Activated CD8-positive, alpha-beta memory T cell treated with anti-CD3 and anti-CD28 coated beads for 48 hours (primary cell): ENCODE data around the gene MED27.

Experiments
- DNase-seq, 3 experiments: peaks; one replicate each; pipeline ENCODE4 v3.0.0-alpha.2; 2020; ENCODE audit warnings: low read depth in 2 of 3, low spot score in 2 of 3

The MED27 gene

GRCh38 chr9:132044176-132044875 lies 35.3 kb downstream of the MED27 start:
- no peak for DNase-seq

- DNase-seq, result no peak
Measured at GRCh38 chr9:132043708-132044107, 36.0 kb downstream of the MED27 start.

- no peak for DNase-seq
Measured at GRCh38 chr9:132042324-132042723, 37.3 kb downstream of the MED27 start.

- no peak for DNase-seq
Measured at GRCh38 chr9:132041798-132042197, 37.9 kb downstream of the MED27 start.

GRCh38 chr9:132040808-132041207 lies 38.9 kb downstream of the MED27 start:
- no peak for DNase-seq

GRCh38 chr9:132040246-132040645 lies 39.4 kb downstream of the MED27 start:
- DNase-seq, result no peak

- DNase-seq, result no peak
Measured at GRCh38 chr9:132039284-132039683, 40.4 kb downstream of the MED27 start.

- DNase-seq, result no peak
Measured at GRCh38 chr9:132037458-132037857, 42.2 kb downstream of the MED27 start.

- no peak for DNase-seq
Measured at GRCh38 chr9:132036521-132036920, 43.1 kb downstream of the MED27 start.

- DNase-seq, result no peak
Measured at GRCh38 chr9:132035679-132036078, 44.0 kb downstream of the MED27 start.

DNA sequence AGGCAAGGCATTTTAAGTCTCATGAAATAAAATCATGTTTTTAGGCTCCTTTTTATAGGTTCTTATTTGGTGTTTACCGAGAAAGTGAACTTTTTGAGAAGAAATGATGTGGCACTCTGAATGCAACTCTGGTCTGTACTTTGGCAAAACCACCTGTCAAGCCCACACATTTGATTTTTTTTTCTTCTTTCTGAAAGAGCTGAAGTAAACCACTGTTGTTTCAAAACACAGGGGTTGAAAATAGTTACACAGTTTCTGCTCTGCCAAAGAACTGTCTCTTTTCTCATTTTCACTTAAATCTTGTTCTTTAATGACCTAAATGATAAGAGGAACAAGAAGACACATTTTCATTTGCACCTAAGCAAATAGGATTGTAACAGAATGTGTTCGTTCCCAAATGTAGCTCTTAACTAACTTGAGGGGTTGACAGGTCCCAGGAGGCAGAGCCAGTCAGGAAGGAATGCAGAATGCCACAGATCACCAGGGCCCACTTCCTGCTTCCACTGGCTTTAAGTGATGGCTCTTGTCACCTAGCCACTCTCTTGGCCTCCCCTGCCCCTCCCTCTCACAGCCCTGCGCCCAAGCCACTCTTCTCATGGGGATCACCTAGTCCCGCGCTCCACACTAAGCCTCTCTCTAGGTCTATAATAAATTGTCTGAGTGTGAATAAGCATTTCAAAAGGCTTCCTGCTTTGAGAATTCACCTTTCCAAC lies 47.3 kb downstream of the MED27 start:
- DNase-seq, result no peak

DNA sequence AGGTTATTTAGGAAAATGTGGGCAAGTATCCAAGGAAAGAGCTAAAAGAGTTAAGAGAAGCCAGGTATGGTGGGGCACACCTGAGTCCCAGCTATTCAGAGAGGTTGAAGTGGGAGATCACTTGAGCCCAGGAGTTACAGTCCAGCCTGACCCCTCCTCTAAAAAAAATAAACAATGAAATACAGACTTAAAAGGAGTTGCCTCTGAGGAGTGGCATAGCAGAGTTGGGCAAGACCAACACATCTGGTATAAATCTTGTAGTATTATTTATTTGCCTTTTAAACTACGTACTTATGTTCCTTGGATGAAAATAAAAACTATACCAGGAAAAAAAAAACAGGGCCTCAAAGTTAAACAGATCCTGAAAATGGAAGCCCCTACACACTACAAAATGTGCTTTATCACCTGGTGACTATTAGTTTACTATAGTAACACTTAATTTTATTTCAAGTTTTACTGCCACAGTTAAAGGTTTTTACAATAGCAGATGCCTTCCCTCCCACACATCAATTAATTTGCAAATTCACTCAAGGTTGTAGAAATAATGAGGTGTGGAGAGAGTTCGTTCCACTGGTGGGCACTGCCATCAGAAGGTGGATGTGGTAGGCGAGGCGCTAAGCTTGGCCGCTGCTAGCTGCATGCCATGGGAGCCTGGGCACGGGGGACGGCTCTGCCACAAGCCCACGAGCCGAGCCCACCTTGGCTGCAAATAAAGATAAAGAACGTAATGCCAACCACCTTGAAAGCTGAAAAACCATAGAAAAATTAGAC lies 48.0 kb downstream of the MED27 start:
- no peak for DNase-seq

GRCh38 chr9:132030626-132031325 lies 48.9 kb downstream of the MED27 start:
- DNase-seq, result no peak

DNA sequence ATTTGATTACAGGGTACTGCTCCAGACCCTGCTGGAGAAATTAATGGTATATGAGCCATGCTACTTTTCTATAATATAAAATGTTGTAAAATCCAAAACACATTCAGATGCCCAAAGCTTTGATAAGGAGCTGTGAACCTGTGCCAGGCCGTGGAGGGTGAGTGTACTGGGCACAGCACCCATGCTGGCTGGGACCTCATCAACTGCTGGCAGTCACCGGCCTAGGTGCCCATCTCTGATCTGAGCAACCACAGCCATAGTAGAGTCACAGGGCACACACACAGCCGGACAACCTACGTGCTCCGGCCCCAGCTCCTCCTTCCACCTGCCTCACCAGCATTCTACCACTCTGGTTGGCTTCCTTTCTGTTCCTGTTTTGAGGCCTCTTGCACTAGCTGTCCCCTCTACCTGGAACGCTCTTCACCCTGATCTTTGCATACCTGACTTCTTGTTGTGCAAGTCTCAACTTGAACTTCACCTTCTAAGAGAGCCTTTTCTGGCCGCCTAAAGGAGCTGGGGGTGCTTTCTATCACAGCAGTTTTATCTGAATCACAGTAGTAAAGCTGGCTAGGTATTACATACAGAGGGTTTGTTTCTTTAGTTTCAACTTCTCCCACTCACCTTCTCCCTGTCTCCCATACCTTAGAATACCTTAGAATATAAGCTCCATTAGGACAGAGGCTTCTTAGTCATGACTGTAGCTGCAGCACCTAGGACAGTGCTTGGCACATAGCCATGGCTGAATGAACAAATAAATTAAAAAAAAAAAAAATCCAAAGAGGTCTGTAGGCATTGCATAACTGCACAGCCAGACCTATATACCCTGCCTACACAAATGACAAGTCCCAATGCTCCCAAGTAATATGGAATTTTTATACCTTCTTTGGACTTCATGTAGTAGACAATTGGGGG lies 51.7 kb downstream of the MED27 start:
- no peak for DNase-seq

DNA sequence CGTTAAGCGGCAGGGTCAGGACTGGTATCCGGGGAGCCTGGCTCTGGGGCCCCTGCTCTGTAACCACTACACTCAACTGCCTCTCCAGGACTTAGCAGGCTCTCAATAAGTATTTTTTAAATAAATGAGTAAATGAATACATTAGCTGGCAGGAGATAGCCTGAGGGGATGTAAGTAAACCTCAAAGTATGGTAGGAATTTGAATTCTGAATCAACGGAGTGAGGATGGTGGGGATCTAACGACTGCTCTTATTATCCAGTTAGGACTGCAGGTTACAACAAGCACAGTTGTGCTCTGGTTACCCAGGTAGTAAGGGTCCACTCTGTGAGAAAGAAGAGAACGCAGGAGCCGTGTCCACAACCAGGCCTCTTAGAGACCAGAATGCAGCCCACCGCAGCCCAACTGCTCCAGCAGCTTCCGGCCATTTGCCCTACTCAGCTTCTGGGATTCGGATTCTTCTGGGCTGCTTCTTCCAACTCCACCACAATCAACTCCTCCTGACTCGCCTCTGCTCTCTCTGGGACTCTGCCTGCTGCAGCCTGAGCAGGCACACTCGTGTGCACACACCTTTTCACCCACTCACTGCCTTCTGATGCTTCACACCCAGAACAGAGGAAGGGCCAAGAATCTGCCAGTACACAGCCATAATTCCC lies 52.6 kb downstream of the MED27 start:
- DNase-seq, result no peak

DNA sequence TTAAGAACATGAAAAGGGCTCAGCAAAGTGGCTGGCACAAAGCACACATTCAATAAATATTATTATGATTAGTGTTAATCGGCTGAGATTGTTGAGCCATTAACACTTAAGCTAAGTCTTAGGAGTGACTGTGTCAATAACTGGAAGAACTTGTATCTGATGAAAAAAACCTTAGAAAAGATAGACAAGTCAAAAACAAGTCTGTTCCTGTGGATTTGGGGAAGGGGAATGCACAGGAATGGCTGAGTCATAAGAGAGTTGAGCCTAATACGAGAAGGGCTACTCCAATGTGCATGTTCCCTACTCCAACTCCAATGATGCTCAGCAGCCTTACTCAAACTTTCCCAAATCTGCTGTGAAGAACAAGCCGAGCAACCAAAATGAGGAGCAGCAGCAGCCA lies 53.9 kb downstream of the MED27 start:
- DNase-seq, result no peak

DNA sequence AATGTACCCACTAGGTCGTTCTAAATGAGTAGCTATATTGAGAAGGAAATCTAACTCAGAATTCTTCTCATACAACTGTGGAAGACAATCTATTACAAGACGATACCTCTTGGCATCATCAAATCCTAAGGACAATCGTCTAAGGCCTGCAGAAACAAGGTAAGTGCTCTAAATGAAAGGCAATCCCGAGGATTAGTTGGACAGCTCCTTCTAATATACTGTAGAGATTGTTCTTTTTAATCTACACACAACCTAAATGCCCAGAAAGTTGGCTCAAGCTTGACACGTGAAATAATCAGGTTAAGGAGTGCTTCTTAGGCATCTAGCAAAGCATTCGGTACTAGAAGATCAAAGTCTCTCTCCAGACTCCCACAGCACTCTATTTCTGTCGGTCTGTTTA lies 55.1 kb downstream of the MED27 start:
- no peak for DNase-seq

GRCh38 chr9:132023419-132024180 lies 56.1 kb downstream of the MED27 start:
- DNase-seq, result no peak

DNA sequence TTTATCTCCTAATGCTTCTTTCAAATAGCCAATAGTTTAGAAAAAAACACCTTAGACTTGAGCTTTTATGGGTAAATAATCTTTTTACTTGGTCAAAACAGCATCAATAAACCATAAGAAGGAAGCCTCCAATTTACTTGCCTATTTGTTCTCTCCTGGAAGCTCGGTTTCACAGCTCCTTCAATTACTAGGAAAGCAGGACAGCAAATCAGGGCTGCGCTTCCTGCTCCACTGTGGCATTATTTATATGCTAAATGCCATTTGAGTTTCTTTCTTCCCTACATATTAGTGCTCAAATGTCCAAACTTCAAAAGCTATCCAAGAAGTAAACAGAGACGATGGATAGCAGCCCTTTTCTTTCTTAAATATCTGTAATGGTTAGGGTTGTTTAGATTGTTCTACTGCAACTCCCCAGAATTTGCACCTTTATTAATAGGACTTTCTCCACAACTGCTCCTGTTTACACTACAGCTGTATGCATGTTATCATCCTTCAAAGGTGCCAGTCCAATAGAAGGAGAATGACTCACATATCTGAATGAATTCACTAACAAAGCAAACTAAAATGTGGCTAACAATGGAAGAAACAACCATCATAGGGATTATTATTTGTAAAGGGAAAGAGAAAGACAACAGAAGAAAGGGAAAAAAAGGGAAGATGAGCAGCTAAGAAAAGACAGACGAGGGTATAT lies 58.7 kb downstream of the MED27 start:
- DNase-seq, result no peak
